Activated T-cell treated with anti-CD3 and anti-CD28 coated beads, Interleukin-2, amount 50 U/mL, for 72 hours (primary cell): ENCODE measurements around the gene CTSW. TPM values are rescaled to one million over a fixed set of nuclear protein-coding genes. Genes with fewer than 3 reads are reported as not detected.
A peak's percentile ranks its signal among the peaks of the same experiment; 100 is the strongest.

ENCODE experiments used
- ATAC-seq, 2 donors: fragments of 150-1000 bp; cut with Tn5 transposase; replicated peaks in 1 of 2; 2 replicates each; pipeline ENCODE4 v1.10.0; 2021; ENCODE audit warnings: moderate library complexity in 2 of 2, mild to moderate bottlenecking in 1 of 2
- DNase-seq, 2 donors: peaks; one replicate each; pipeline ENCODE4 v3.0.0; 2021 to 2022; ENCODE audit warnings: mixed read lengths in 1 of 2
- H3K27ac Mint-ChIP-seq: one replicate; pipeline ENCODE4 v1.8.0; 2022; ENCODE audit warnings: mild to moderate bottlenecking, moderate library complexity, mixed read lengths
- H3K27me3 Mint-ChIP-seq: one replicate; pipeline ENCODE4 v1.8.0; 2022; ENCODE audit warnings: low read depth, mixed read lengths
- H3K36me3 Mint-ChIP-seq, 2 donors: one replicate each; pipeline ENCODE4 v1.8.0; 2022; ENCODE audit warnings: mixed read lengths in 2 of 2, mild to moderate bottlenecking in 1 of 2; ENCODE audit not compliant: insufficient read depth in 2 of 2
- H3K4me1 Mint-ChIP-seq: one replicate; pipeline ENCODE4 v1.8.0; 2022; ENCODE audit warnings: low read depth, mixed read lengths
- H3K4me3 Mint-ChIP-seq, 2 donors: one replicate each; pipeline ENCODE4 v1.8.0; 2022; ENCODE audit warnings: mild to moderate bottlenecking in 2 of 2, mixed read lengths in 2 of 2, moderate library complexity in 2 of 2
- H3K9me3 Mint-ChIP-seq, 2 donors: one replicate each; pipeline ENCODE4 v1.8.0; 2022; ENCODE audit warnings: mixed read lengths in 2 of 2
- total RNA-seq, 2 donors: library from RNA; stranded (reverse); gene quantifications; one replicate each; pipeline ENCODE4 v1.2.3, GENCODE V29; 2022

Gene CTSW
- total RNA-seq, 2 donors from 2014 or later = 16.8 to 27.8 TPM

- ATAC-seq (no peak), DNase-seq (no peak)
- Mint-ChIP-seq H3K36me3 (peaks cover 2 to 13% of the 10 kb centered on the region in 2 donors), H3K4me1 (peaks cover 34% of the 10 kb centered on the region), H3K4me3 (no peak overlapping the region), H3K27me3 (no peaks in the 10 kb centered on the region), H3K27ac (no peak overlapping the region), H3K9me3 (no peaks in the 10 kb centered on the region)
These were observed 12.9 kb upstream of the CTSW start for GRCh38 chr11:65866509-65867283.

- Mint-ChIP-seq H3K36me3 (peaks cover 2 to 13% of the 10 kb centered on the region in 2 donors), H3K4me3 (no peak overlapping the region), H3K4me1 (peaks cover 27% of the 10 kb centered on the region), H3K9me3 (no peaks in the 10 kb centered on the region), H3K27me3 (no peaks in the 10 kb centered on the region), H3K27ac (no peak overlapping the region)
- ATAC-seq (no peak), DNase-seq (peak in 1 of 2 donors; percentile 37)
These were observed 12.2 kb upstream of the CTSW start for GRCh38 chr11:65867284-65868071.

- Mint-ChIP-seq H3K27ac (no peak overlapping the region), H3K4me1 (peaks cover 25% of the 10 kb centered on the region), H3K27me3 (no peaks in the 10 kb centered on the region), H3K4me3 (no peak overlapping the region), H3K9me3 (no peaks in the 10 kb centered on the region), H3K36me3 (peaks cover 0 to 9% of the 10 kb centered on the region in 2 donors)
- ATAC-seq (no peak), DNase-seq (no peak)
These were observed 11.5 kb upstream of the CTSW start for GRCh38 chr11:65868076-65868667.

DNA sequence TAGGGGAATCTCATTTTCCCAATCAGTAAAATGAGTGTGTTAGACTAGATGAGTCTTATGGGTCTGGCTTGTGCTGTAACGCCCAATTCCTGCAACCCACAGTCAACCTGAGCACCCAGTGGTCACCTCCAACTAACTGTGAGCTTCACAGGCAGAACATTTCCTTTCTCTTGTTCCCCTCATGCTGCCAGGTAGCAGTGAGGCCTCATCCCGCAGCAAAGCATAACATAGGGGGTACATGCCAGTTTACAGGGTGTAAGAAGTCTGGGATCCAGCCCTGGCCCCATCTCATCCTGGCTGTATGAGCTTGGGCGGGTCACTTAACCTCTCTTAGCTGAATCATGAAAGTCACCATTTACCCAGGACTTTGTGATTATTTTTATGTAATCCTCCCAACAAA lies 10.7 kb upstream of the CTSW start:
- H3K27me3 Mint-ChIP-seq = no peaks in the 10 kb centered on the region
- H3K36me3 Mint-ChIP-seq = peaks cover 0 to 7% of the 10 kb centered on the region in 2 donors
- H3K27ac Mint-ChIP-seq = no peak overlapping the region
- DNase-seq = no peak
- H3K9me3 Mint-ChIP-seq = no peaks in the 10 kb centered on the region
- peaks cover 23% of the 10 kb centered on the region for H3K4me1 Mint-ChIP-seq
- no peak for ATAC-seq
- no peak overlapping the region for H3K4me3 Mint-ChIP-seq

DNA sequence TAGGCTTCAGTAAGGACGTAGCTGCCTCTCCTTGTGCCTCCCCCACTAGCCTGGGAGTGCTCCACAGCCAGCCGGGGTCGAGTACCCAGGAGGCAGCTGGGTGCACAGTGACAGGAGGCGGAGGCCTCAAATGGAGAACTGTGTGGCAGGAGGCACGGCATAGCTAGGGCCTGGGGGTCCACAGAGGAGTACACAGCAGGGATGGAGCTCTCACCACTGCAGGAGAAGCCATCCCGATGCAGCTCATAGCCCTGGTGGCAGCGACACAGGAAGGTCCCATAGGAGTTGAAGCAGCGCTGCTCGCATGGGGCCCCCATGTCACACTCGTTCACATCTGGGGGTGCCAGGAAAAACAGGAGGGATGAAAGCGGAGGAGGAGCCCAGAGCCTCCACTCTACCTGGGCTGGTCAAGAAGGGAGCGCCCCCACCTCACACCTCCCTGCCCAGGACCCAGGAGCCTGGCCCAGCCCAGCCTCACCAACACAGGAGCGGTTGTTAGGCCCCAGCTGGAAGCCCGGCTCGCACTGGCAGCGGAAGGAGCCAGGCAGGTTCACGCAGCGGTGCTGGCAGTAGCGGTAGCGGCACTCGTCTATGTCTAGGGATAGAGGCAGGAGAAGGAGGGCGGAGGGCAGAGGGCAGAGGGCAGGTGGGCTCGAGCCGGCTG lies 9.9 kb upstream of the CTSW start:
- Mint-ChIP-seq H3K27ac (no peak overlapping the region), H3K27me3 (no peaks in the 10 kb centered on the region), H3K9me3 (no peaks in the 10 kb centered on the region), H3K4me1 (peaks cover 23% of the 10 kb centered on the region), H3K4me3 (no peak overlapping the region), H3K36me3 (peaks cover 0 to 7% of the 10 kb centered on the region in 2 donors)
- DNase-seq = no peak
- ATAC-seq = no peak

GRCh38 chr11:65870307-65870658 lies 9.4 kb upstream of the CTSW start:
- H3K4me1 Mint-ChIP-seq = peaks cover 23% of the 10 kb centered on the region
- H3K27ac Mint-ChIP-seq = no peak overlapping the region

GRCh38 chr11:65870706-65871681 lies 8.6 kb upstream of the CTSW start:
- H3K27ac Mint-ChIP-seq = no peak overlapping the region
- H3K9me3 Mint-ChIP-seq = no peaks in the 10 kb centered on the region
- H3K4me3 Mint-ChIP-seq = peak overlapping the region; percentile 42 to 64
- DNase-seq (no peak), ATAC-seq (no peak)
- peaks cover 23% of the 10 kb centered on the region for H3K4me1 Mint-ChIP-seq
- H3K27me3 Mint-ChIP-seq = no peaks in the 10 kb centered on the region
- peaks cover 0 to 4% of the 10 kb centered on the region in 2 donors for H3K36me3 Mint-ChIP-seq

More at GRCh38 chr11:65870307-65870658, 9.4 kb upstream of the CTSW start:
- ATAC-seq (no peak), DNase-seq (no peak)
- no peaks in the 10 kb centered on the region for H3K9me3 Mint-ChIP-seq
- H3K27me3 Mint-ChIP-seq = no peaks in the 10 kb centered on the region
- H3K4me3 Mint-ChIP-seq = no peak overlapping the region
- peaks cover 0 to 4% of the 10 kb centered on the region in 2 donors for H3K36me3 Mint-ChIP-seq

DNA sequence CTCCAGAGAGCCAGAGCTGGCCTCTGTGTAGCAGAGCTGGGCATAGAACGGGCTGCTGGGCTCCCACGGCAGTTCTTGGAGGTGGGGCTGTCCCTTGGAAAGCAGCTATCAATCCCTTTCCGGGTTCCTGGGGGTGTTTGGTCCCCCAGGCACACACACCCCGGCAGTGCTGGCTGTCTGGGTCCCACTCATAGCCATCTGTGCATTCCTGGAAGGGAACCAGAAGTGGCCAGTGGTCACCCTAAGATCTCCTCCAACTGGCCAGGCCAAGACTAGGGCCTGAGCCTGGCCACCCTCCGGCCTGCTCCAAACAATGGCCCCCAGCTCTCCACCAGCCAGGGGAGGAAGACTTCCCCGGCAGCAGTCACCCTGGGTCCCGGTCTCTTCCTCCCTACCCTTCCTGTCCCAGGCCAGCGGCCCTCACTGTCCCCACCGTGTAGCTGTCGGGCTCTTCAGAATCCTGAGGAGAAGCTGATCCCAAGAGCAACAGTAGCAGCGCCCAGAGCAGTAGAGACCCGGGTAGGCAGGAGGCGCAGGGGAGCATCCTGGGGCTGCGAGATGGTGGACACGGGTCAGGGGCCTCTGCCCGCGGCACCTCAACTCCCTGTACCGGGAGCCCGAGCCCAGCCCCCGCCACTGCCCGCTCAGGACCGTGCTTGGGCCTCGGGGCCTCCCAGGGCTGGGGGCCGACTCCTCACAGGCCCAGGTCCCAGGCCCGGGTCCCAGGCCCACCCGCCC lies 7.7 kb upstream of the CTSW start:
- Mint-ChIP-seq H3K27ac (no peak overlapping the region), H3K4me3 (peak overlapping the region; percentile 42 to 64), H3K9me3 (no peaks in the 10 kb centered on the region), H3K4me1 (peaks cover 18% of the 10 kb centered on the region), H3K27me3 (no peaks in the 10 kb centered on the region), H3K36me3 (peaks cover 0 to 4% of the 10 kb centered on the region in 2 donors)
- DNase-seq (no peak), ATAC-seq (no peak)

- ATAC-seq = peak in 1 of 2 donors; percentile 1
- no peaks in the 10 kb centered on the region for H3K27me3 Mint-ChIP-seq
- H3K4me1 Mint-ChIP-seq = peaks cover 14% of the 10 kb centered on the region
- H3K27ac Mint-ChIP-seq = peak within 1 kb of the TSS; percentile 79
- DNase-seq = no peak
- H3K36me3 Mint-ChIP-seq = no peaks in the 10 kb centered on the region
- H3K9me3 Mint-ChIP-seq = no peaks in the 10 kb centered on the region
- H3K4me3 Mint-ChIP-seq = peak within 1 kb of the TSS; percentile 95 to 98
These were observed 6.9 kb upstream of the CTSW start, which contains the start of gene EFEMP2 for GRCh38 chr11:65872586-65873317. Gene EFEMP2, minus strand, starts transcription at chr11:65872800. Its CDS starts 446 bp downstream, at chr11:65872354.

GRCh38 chr11:65873318-65874156 lies 6.1 kb upstream of the CTSW start:
- Mint-ChIP-seq H3K27ac (peak overlapping the region; percentile 79), H3K36me3 (no peaks in the 10 kb centered on the region), H3K27me3 (no peaks in the 10 kb centered on the region), H3K4me3 (peak overlapping the region; percentile 95 to 98), H3K4me1 (peaks cover 14% of the 10 kb centered on the region), H3K9me3 (no peaks in the 10 kb centered on the region)
- DNase-seq = peak; percentile 96 to 99
- peak; percentile 87 to 88 for ATAC-seq
